ENCODE results near the gene IRAK3. TPM values are rescaled to one million over a fixed set of nuclear protein-coding genes. Genes with fewer than 3 reads are reported as not detected.

Gene IRAK3
- total RNA-seq, 1 donor from 2014 or later, result 0.05 TPM

- H3K9me3 Mint-ChIP-seq (ENCODE audit: unreplicated experiment), result peaks cover 9% of the 10 kb centered on the region
- H3K27me3 ChIP-seq (ENCODE audit: insufficient read depth, low read length), result no peaks in the 10 kb centered on the region
- H4K20me1 ChIP-seq (ENCODE audit: insufficient read depth, low read length), result no peaks in the 10 kb centered on the region
- H3K27me3 Mint-ChIP-seq (ENCODE audit: low read depth, unreplicated experiment), result peaks cover 51% of the 10 kb centered on the region
- no peak overlapping the region for H3K4me3 ChIP-seq (ENCODE audit: insufficient read depth, low read depth, low read length)
- no peaks in the 10 kb centered on the region for H3K36me3 ChIP-seq (ENCODE audit: insufficient read depth, low read length)
- FAIRE-seq (no peak), DNase-seq (ENCODE audit: low read depth) (no peak)
- peaks cover 3% of the 10 kb centered on the region for H3K4me1 ChIP-seq (ENCODE audit: insufficient read depth, low read length)
- H3K9me3 ChIP-seq (ENCODE audit: insufficient read depth, low read depth, low read length), result no peaks in the 10 kb centered on the region
- H3K27ac Mint-ChIP-seq (ENCODE audit: unreplicated experiment), result no peak overlapping the region
- no peak overlapping the region for H3K4me2 ChIP-seq (ENCODE audit: low read length)
- H3K9ac ChIP-seq (ENCODE audit: low read length), result no peak overlapping the region
- TF ChIP-seq CTCF (IDR thresholded peaks at IDR 0.05; ENCODE audit: insufficient read depth, low read depth, low read length) (no peak), EZH2 (IDR thresholded peaks at IDR 0.05; ENCODE audit: insufficient read depth, low read length) (no peak)
- H3K27ac ChIP-seq (ENCODE audit: low read depth, low read length), result no peak overlapping the region
- no peaks in the 10 kb centered on the region for H3K79me2 ChIP-seq (ENCODE audit: insufficient read depth, low read length)
- no peak overlapping the region for H2AFZ ChIP-seq (ENCODE audit: low read depth, low read length)
- H3K4me3 Mint-ChIP-seq (ENCODE audit: unreplicated experiment), result no peak overlapping the region
- H3K4me1 Mint-ChIP-seq (ENCODE audit: low read depth, unreplicated experiment), result no peaks in the 10 kb centered on the region
- H3K36me3 Mint-ChIP-seq (ENCODE audit: low read depth, unreplicated experiment), result no peaks in the 10 kb centered on the region
Measured at GRCh38 chr12:66187036-66187435, 2.0 kb upstream of the IRAK3 start.

- Histone ChIP-seq H3K9ac (ENCODE audit: low read length) (no peak overlapping the region), H3K36me3 (ENCODE audit: insufficient read depth, low read length) (no peaks in the 10 kb centered on the region), H3K4me1 (ENCODE audit: insufficient read depth, low read length) (peaks cover 3% of the 10 kb centered on the region), H3K4me2 (ENCODE audit: low read length) (no peak overlapping the region), H3K27me3 (ENCODE audit: insufficient read depth, low read length) (no peaks in the 10 kb centered on the region), H2AFZ (ENCODE audit: low read depth, low read length) (no peak overlapping the region), H4K20me1 (ENCODE audit: insufficient read depth, low read length) (no peaks in the 10 kb centered on the region), H3K79me2 (ENCODE audit: insufficient read depth, low read length) (no peaks in the 10 kb centered on the region), H3K9me3 (ENCODE audit: insufficient read depth, low read depth, low read length) (no peaks in the 10 kb centered on the region), H3K4me3 (ENCODE audit: insufficient read depth, low read depth, low read length) (no peak overlapping the region), H3K27ac (ENCODE audit: low read depth, low read length) (no peak overlapping the region)
- no peaks in the 10 kb centered on the region for H3K4me1 Mint-ChIP-seq (ENCODE audit: low read depth, unreplicated experiment)
- TF ChIP-seq EZH2 (IDR thresholded peaks at IDR 0.05; ENCODE audit: insufficient read depth, low read length) (no peak), CTCF (IDR thresholded peaks at IDR 0.05; ENCODE audit: insufficient read depth, low read depth, low read length) (no peak)
- no peaks in the 10 kb centered on the region for H3K36me3 Mint-ChIP-seq (ENCODE audit: low read depth, unreplicated experiment)
- no peak overlapping the region for H3K4me3 Mint-ChIP-seq (ENCODE audit: unreplicated experiment)
- DNase-seq (ENCODE audit: low read depth), result no peak
- H3K9me3 Mint-ChIP-seq (ENCODE audit: unreplicated experiment), result peaks cover 9% of the 10 kb centered on the region
- H3K27me3 Mint-ChIP-seq (ENCODE audit: low read depth, unreplicated experiment), result peaks cover 51% of the 10 kb centered on the region
- H3K27ac Mint-ChIP-seq (ENCODE audit: unreplicated experiment), result no peak overlapping the region
- FAIRE-seq, result no peak
Measured at GRCh38 chr12:66187821-66188220, 1.2 kb upstream of the IRAK3 start.

- H3K4me3 ChIP-seq (ENCODE audit: insufficient read depth, low read depth, low read length), result peak overlapping the region; percentile 56
- H3K36me3 ChIP-seq (ENCODE audit: insufficient read depth, low read length), result no peaks in the 10 kb centered on the region
- H4K20me1 ChIP-seq (ENCODE audit: insufficient read depth, low read length), result no peaks in the 10 kb centered on the region
- Mint-ChIP-seq H3K27ac (ENCODE audit: unreplicated experiment) (no peak overlapping the region), H3K4me3 (ENCODE audit: unreplicated experiment) (no peak overlapping the region), H3K4me1 (ENCODE audit: low read depth, unreplicated experiment) (no peaks in the 10 kb centered on the region), H3K9me3 (ENCODE audit: unreplicated experiment) (peaks cover 9% of the 10 kb centered on the region), H3K36me3 (ENCODE audit: low read depth, unreplicated experiment) (no peaks in the 10 kb centered on the region), H3K27me3 (ENCODE audit: low read depth, unreplicated experiment) (peaks cover 58% of the 10 kb centered on the region)
- no peak for DNase-seq (ENCODE audit: low read depth)
- H2AFZ ChIP-seq (ENCODE audit: low read depth, low read length), result peak overlapping the region; percentile 99
- no peaks in the 10 kb centered on the region for H3K79me2 ChIP-seq (ENCODE audit: insufficient read depth, low read length)
- TF ChIP-seq CTCF (IDR thresholded peaks at IDR 0.05; ENCODE audit: insufficient read depth, low read depth, low read length) (no peak), EZH2 (IDR thresholded peaks at IDR 0.05; ENCODE audit: insufficient read depth, low read length) (no peak)
- no peak overlapping the region for H3K27ac ChIP-seq (ENCODE audit: low read depth, low read length)
- peak overlapping the region; percentile 90 for H3K4me2 ChIP-seq (ENCODE audit: low read length)
- H3K27me3 ChIP-seq (ENCODE audit: insufficient read depth, low read length), result no peaks in the 10 kb centered on the region
- FAIRE-seq, result no peak
- no peaks in the 10 kb centered on the region for H3K9me3 ChIP-seq (ENCODE audit: insufficient read depth, low read depth, low read length)
- no peak overlapping the region for H3K9ac ChIP-seq (ENCODE audit: low read length)
- peaks cover 3% of the 10 kb centered on the region for H3K4me1 ChIP-seq (ENCODE audit: insufficient read depth, low read length)
Measured at GRCh38 chr12:66189486-66189843, 451 bp downstream of the IRAK3 start.
